SU-DHL-6 (cell line): Measurements from ENCODE around the gene ARRDC1.

ENCODE experiments used
- H2AFZ ChIP-seq: fragments of 200-600 bp; sonication (generic); 2 replicates; pipeline ENCODE4 v1.6.1; 2014; ENCODE audit warnings: low read depth, mild to moderate bottlenecking, moderate library complexity, mixed read lengths, antibody characterized with exemption, low read length; ENCODE audit not compliant: severe bottlenecking
- H3F3A ChIP-seq: fragments of 200-600 bp; shearing (Covaris generic); 2 replicates; pipeline ENCODE4 v1.6.0; 2016; ENCODE audit warnings: antibody characterized with exemption, mild to moderate bottlenecking; ENCODE audit not compliant: insufficient read depth
- H3K27ac ChIP-seq: fragments of 200-600 bp; sonication (generic); 2 replicates; pipeline ENCODE4 v1.5.1; 2016; ENCODE audit warnings: low read depth, mild to moderate bottlenecking, low read length, moderate library complexity, mixed read lengths
- H3K27me3 ChIP-seq: fragments of 200-600 bp; sonication (generic), shearing (Covaris generic); 2 replicates; pipeline ENCODE4 v1.6.0; 2014; ENCODE audit warnings: mild to moderate bottlenecking, low read length
- H3K36me3 ChIP-seq: fragments of 200-600 bp; sonication (generic); 2 replicates; pipeline ENCODE4 v1.6.1; 2014; ENCODE audit warnings: mild to moderate bottlenecking, low read length, mixed read lengths
- H3K4me2 ChIP-seq: fragments of 300-600, 200-600 bp; shearing (Covaris generic), sonication (generic); 2 replicates; pipeline ENCODE4 v1.6.0; 2014; ENCODE audit warnings: low read length, low read depth, mild to moderate bottlenecking; ENCODE audit not compliant: poor library complexity, severe bottlenecking
- H3K4me3 ChIP-seq: fragments of 200-600 bp; sonication (generic); 2 replicates; pipeline ENCODE4 v1.5.1; 2014; ENCODE audit warnings: antibody characterized with exemption, low read length, mild to moderate bottlenecking, mixed read lengths; ENCODE audit not compliant: insufficient read depth, poor library complexity, severe bottlenecking
- H3K79me2 ChIP-seq: fragments of 200-600 bp; sonication (generic); 2 replicates; pipeline ENCODE4 v1.6.1; 2014; ENCODE audit warnings: mild to moderate bottlenecking, low read length, moderate library complexity; ENCODE audit not compliant: insufficient read depth
- H3K9ac ChIP-seq: fragments of 200-600 bp; sonication (generic); 2 replicates; pipeline ENCODE4 v1.7.0; 2014; ENCODE audit warnings: mild to moderate bottlenecking, low read length
- H3K9me2 ChIP-seq: fragments of 200-600 bp; sonication (generic); replicated peaks from 2 replicates; pipeline ENCODE4 v1.6.1; 2014; ENCODE audit warnings: low read length; ENCODE audit not compliant: insufficient read depth
- H3K9me3 ChIP-seq: fragments of 200-600 bp; sonication (generic); 2 replicates; pipeline ENCODE4 v1.6.1; 2014; ENCODE audit warnings: low read length, mixed read lengths; ENCODE audit not compliant: insufficient read depth
- H4K20me1 ChIP-seq: fragments of 200-600 bp; sonication (generic); 2 replicates; pipeline ENCODE4 v1.6.1; 2014; ENCODE audit warnings: low read depth, mild to moderate bottlenecking, antibody characterized with exemption, low read length, moderate library complexity, mixed read lengths
- CTCF ChIP-seq: fragments of 200-600 bp; sonication (generic); IDR thresholded peaks from one replicate; pipeline ENCODE4 v1.5.1; 2017; ENCODE audit warnings: antibody characterized with exemption, mild to moderate bottlenecking, low read length, moderate library complexity; ENCODE audit not compliant: insufficient read depth, poor library complexity, severe bottlenecking
- EZH2phosphoT487 ChIP-seq: fragments of 200-600 bp; sonication (generic), shearing (Covaris generic); conservative IDR thresholded peaks from 2 replicates; pipeline ENCODE4 v1.6.1; 2018; ENCODE audit warnings: mild to moderate bottlenecking, antibody characterized with exemption, low read length, moderate library complexity, mixed read lengths

Gene ARRDC1

GRCh38 chr9:137611623-137612609 lies 6.4 kb downstream of the ARRDC1 start:
- no peak overlapping the region for H3K9ac ChIP-seq
- H3K79me2 ChIP-seq, result no peaks in the 10 kb centered on the region
- no peaks in the 10 kb centered on the region for H4K20me1 ChIP-seq
- no peaks in the 10 kb centered on the region for H3F3A ChIP-seq
- H2AFZ ChIP-seq, result no peak overlapping the region
- H3K9me3 ChIP-seq, result no peaks in the 10 kb centered on the region
- H3K4me2 ChIP-seq, result no peak overlapping the region
- no peaks in the 10 kb centered on the region for H3K36me3 ChIP-seq
- no peaks in the 10 kb centered on the region for H3K9me2 ChIP-seq
- no peak overlapping the region for H3K27ac ChIP-seq
- no peak for TF ChIP-seq CTCF
- no peak overlapping the region for H3K4me3 ChIP-seq
- H3K27me3 ChIP-seq, result no peaks in the 10 kb centered on the region

- Histone ChIP-seq H3K27ac (no peak overlapping the region), H3K9me3 (no peaks in the 10 kb centered on the region), H3F3A (no peaks in the 10 kb centered on the region), H3K9me2 (no peaks in the 10 kb centered on the region), H3K36me3 (no peaks in the 10 kb centered on the region), H4K20me1 (no peaks in the 10 kb centered on the region), H3K9ac (no peak overlapping the region), H3K79me2 (peaks cover 6% of the 10 kb centered on the region), H3K4me3 (no peak overlapping the region), H3K27me3 (no peaks in the 10 kb centered on the region), H3K4me2 (no peak overlapping the region), H2AFZ (no peak overlapping the region)
- TF ChIP-seq EZH2phosphoT487, result no peak
Measured at GRCh38 chr9:137612741-137613142, 7.3 kb downstream of the ARRDC1 start.

- Histone ChIP-seq H4K20me1 (no peaks in the 10 kb centered on the region), H3K79me2 (peaks cover 11% of the 10 kb centered on the region), H3K9me2 (no peaks in the 10 kb centered on the region), H3K27ac (no peak overlapping the region), H3K9me3 (no peaks in the 10 kb centered on the region), H3K9ac (no peak overlapping the region), H3K27me3 (no peaks in the 10 kb centered on the region), H2AFZ (no peak overlapping the region), H3K4me3 (no peak overlapping the region), H3K36me3 (no peaks in the 10 kb centered on the region), H3F3A (no peaks in the 10 kb centered on the region), H3K4me2 (no peak overlapping the region)
- TF ChIP-seq EZH2phosphoT487, result no peak
- no peak for TF ChIP-seq CTCF
Measured at GRCh38 chr9:137613259-137613658, 7.8 kb downstream of the ARRDC1 start.
